ENCODE data around the gene RS1.

DNA sequence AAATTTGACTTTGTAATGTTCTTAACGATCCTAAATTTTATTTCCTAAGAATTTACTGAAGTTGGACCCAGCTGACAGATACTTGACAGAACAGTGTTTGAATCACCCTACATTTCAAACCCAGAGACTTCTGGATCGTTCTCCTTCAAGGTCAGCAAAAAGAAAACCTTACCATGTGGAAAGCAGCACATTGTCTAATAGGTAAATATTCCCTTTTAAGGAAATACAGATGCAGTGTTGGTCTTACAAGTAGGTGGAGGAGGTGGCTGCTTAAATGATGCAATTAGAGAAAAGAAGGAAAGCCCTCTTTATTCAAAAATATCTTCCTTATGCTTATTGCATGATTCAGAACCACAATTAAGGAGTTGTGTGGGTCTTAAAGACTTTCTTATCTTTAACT lies 73.5 kb downstream of the RS1 start:
- TF ChIP-seq, protein P1, sequence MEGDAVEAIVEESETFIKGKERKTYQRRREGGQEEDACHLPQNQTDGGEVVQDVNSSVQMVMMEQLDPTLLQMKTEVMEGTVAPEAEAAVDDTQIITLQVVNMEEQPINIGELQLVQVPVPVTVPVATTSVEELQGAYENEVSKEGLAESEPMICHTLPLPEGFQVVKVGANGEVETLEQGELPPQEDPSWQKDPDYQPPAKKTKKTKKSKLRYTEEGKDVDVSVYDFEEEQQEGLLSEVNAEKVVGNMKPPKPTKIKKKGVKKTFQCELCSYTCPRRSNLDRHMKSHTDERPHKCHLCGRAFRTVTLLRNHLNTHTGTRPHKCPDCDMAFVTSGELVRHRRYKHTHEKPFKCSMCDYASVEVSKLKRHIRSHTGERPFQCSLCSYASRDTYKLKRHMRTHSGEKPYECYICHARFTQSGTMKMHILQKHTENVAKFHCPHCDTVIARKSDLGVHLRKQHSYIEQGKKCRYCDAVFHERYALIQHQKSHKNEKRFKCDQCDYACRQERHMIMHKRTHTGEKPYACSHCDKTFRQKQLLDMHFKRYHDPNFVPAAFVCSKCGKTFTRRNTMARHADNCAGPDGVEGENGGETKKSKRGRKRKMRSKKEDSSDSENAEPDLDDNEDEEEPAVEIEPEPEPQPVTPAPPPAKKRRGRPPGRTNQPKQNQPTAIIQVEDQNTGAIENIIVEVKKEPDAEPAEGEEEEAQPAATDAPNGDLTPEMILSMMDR (IDR thresholded peaks at IDR 0.05; ENCODE audit: insufficient read depth, low read depth, low read length): no peak
- no peak for TF ChIP-seq EZH2 (IDR thresholded peaks at IDR 0.05; ENCODE audit: insufficient read depth, low read length)

Measured in astrocyte (in vitro differentiated cells and primary cell).